Left colon (tissue), 2 donors: ENCODE measurements around the gene TNIK. TPM values are rescaled to one million over a fixed set of nuclear protein-coding genes. Genes with fewer than 3 reads are reported as not detected.
"Not testable (repeated sequence)": the region's sequence is repeated elsewhere in the genome, so short reads cannot be mapped to it uniquely, and the experiment has no call there.

Experiments
- ATAC-seq: fragments of 200-7000 bp; cut with Tn5 transposase; one replicate; pipeline ENCODE4 v1.9.1; 2020; ENCODE audit warnings: mild to moderate bottlenecking, moderate library complexity
- DNase-seq, 2 donors: peaks; one replicate each; pipeline ENCODE4 v3.0.0-alpha.2; 2020
- intact Hi-C, 2 donors: fragments of 100-400 bp; cut with DNase I in 1 of 2; cut with micrococcal nuclease in 1 of 2; formaldehyde crosslinking; loops; one replicate each; pipeline versions ENCODE4 v1.11.2 to v1.14.0; 2022; cut with DNase I, micrococcal nuclease
- total RNA-seq, 2 donors: library from RNA; stranded (reverse); fragmentation: NEBNext Ultra II Directional; extraction: Animal tissue kit (Norgen Biotek cat#: 25700); gene quantifications; one replicate each; pipeline ENCODE4 v1.2.1, GENCODE V29; 2021
- donor health status: DM: no; HTN: no; CAD: no.
- donor health status: DM: yes; HTN: yes; CAD: no.

TNIK gene
- total RNA-seq, 2 donors from 2014 or later, result 30.5 to 32.1 TPM

- intact Hi-C loops, result no loop called here
- DNase-seq (no peak), ATAC-seq (no peak)
Measured at GRCh38 chr3:171123915-171124314, 336.3 kb downstream of the TNIK start.

DNA sequence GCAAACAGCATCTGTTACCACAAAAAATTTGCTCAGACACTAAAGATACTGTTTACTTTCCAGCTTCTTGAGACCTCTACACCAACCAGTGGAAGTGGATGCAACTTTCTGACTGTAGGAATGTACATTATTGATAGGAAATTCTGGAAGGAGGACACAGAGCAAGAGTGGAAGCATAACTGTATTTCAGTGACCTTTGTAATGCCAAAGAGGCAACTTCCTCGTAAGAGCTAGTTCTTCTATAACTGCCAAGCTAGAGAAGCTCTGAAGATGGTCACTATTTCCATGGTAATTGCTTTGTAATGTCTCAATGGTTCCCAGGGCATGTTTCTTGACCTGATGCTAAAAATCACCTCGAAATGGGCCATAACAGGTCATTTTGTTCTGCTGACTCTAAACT lies 337.3 kb downstream of the TNIK start:
- intact Hi-C loops, result no loop called here
- no peak for ATAC-seq
- DNase-seq, result no peak

- ATAC-seq, result no peak
- intact Hi-C loops, result no loop called here
- DNase-seq, result no peak
Measured at GRCh38 chr3:171122240-171122639, 338.0 kb downstream of the TNIK start.

GRCh38 chr3:171121801-171122200 lies 338.4 kb downstream of the TNIK start:
- intact Hi-C loops, result no loop called here
- ATAC-seq, result no peak

DNA sequence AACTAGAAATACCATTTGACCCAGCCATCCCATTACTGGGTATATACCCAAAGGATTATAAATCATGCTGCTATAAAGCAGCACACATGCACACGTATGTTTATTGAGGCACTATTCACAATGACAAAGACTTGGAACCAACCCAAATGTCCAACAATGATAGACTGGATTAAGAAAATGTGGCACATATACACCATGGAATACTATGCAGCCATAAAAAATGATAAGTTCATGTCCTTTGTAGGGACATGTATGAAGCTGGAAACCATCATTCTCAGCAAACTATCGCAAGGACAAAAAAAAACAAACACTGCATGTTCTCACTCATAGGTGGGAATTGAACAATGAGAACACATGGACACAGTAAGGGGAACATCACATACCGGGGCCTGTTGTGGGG lies 340.8 kb downstream of the TNIK start:
- DNase-seq, intact Hi-C loops, ATAC-seq: not testable (repeated sequence)

More at GRCh38 chr3:171121801-171122200, 338.4 kb downstream of the TNIK start:
- no peak for DNase-seq

- DNase-seq, intact Hi-C loops, ATAC-seq: not testable (repeated sequence)
Measured at GRCh38 chr3:171118993-171119392, 341.2 kb downstream of the TNIK start.

GRCh38 chr3:171116824-171117395 lies 343.3 kb downstream of the TNIK start:
- intact Hi-C loops, result no loop called here
- no peak for DNase-seq
- no peak for ATAC-seq

GRCh38 chr3:171116365-171116764 lies 343.8 kb downstream of the TNIK start:
- DNase-seq (no peak), ATAC-seq (no peak)
- intact Hi-C loops, result no loop called here

DNA sequence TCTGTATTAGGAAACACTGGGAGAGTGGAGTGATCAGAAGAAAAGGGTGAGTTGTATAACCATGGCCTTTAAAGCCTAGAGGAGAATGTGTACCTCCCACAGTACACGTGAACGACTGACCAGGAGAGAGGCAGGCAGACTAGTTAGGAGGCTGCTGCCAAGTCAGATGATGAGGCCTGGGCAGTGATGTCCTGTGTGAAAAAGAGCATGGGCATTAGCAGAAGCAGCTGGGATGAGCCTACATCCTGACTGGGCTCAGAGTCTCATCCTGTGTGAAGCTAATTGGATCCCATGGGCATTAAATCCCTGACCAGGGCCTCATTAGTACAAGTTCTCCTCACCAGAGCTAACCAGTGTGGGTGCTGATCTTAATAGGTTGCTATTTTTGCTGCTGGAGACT lies 344.5 kb downstream of the TNIK start:
- ATAC-seq (no peak), DNase-seq (no peak)
- intact Hi-C loops, result no loop called here

DNA sequence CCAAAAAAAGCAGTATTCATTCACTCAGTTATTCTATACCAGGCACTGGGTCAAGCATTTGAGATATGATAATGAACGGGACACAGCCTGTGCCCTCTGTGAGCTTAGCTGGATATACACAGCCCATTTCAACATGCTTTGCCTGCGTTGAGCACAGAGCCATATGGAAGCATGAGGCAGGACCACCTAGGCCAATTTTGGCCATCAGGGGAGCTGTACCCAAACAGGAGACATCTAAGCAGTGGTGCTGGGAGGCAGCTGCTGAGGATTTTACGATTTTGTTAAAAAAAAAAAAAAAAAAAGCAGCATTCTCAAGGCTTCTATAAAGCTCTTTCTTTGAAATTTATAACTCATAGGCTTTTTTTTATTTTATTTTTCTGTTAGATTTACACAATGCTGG lies 346.5 kb downstream of the TNIK start:
- ATAC-seq, result no peak
- no peak for DNase-seq

DNA sequence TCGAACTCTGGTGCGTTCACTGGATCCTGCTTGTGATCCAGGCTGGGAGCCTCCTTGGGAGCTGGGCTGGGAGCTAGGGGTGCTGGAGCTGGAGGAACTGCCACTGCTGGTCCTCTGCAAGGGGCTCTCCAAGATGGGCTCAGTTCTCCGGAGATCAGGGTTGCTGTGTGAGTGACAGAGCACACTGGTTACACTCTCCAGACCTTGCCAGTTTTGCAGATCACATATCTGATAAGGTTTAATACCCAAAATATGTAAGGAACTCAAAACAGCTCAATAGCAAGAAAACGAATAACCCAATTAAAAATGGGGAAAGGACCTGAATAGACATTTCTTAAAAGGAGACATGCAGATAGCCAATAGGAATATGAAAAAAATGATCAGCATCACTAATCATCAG lies 349.5 kb downstream of the TNIK start:
- ATAC-seq, result no peak
- intact Hi-C loops, result no loop called here

More for the DNA sequence above, 346.5 kb downstream of the TNIK start:
- intact Hi-C loops, result no loop called here

DNA sequence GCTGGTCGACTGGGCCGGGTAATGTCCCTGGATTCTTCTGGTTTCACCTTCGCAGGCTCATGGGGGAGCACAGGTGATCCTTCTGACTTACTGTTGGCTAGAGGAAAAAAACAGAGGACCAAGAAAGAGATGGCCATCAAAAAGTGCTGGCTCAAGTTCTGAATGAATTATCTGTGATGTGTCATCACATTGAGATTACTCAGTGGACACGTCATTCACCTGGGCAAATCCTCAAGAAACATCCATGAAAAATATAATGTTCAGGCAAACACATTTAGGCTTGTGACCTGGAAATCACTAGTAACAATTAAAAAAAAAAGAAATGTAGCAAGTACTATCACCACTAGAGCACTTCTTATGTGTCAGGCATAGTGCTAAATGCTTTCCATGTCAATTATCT lies 352.1 kb downstream of the TNIK start:
- ATAC-seq (no peak), DNase-seq (no peak)

More for the DNA sequence above, 349.5 kb downstream of the TNIK start:
- no peak for DNase-seq

DNA sequence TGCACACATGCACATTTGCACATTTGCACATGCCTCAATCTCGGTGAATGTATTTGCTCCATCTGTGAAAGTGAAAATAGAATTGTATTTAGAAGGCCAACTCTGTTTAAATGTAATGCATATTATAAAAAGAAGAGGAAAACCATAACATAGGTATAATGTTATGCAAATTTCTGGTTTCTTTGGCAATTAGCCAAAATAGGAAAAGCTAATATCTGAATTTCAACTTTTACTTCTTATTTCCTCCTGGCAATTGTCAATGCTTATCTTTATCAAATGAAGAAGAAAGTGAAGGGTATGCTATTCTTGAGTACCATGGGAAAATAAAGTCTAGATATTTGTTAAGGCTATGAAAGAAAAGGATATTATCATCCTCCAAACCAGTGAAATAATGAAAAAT lies 357.0 kb downstream of the TNIK start:
- ATAC-seq (no peak), DNase-seq (no peak)
- intact Hi-C loops, result no loop called here

More for the DNA sequence above, 352.1 kb downstream of the TNIK start:
- intact Hi-C loops, result no loop called here

- intact Hi-C loops, result no loop called here
Measured at GRCh38 chr3:171101982-171102641, 358.1 kb downstream of the TNIK start.

GRCh38 chr3:171099911-171100310 lies 360.3 kb downstream of the TNIK start:
- DNase-seq, result no peak
- no peak for ATAC-seq
- intact Hi-C loops, result no loop called here

More at GRCh38 chr3:171101982-171102641, 358.1 kb downstream of the TNIK start:
- ATAC-seq, result no peak
- no peak for DNase-seq

- intact Hi-C loops, result no loop called here
- no peak for ATAC-seq
- no peak for DNase-seq
Measured at GRCh38 chr3:171095063-171095462, 365.1 kb downstream of the TNIK start.

DNA sequence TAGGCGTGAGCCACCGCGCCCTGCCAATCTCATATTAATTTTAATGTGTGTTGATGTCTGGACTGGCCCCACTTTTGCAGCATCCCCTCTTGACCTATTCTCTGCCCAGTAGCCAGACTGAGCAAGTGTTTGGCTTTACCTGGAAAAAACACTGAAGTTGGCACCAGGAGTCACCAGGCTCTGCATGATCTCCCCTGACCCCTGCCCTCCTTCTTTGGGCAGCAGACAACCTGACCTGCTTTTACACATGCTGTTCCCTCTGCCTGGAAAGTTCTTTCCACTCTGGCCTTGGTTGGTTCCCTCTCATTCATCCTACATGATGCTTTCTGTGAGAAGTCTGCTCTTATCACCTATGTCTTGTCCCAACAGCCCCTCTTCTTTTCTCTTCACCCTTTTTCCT lies 365.8 kb downstream of the TNIK start:
- DNase-seq (no peak), ATAC-seq (no peak)
- intact Hi-C loops, result no loop called here

DNA sequence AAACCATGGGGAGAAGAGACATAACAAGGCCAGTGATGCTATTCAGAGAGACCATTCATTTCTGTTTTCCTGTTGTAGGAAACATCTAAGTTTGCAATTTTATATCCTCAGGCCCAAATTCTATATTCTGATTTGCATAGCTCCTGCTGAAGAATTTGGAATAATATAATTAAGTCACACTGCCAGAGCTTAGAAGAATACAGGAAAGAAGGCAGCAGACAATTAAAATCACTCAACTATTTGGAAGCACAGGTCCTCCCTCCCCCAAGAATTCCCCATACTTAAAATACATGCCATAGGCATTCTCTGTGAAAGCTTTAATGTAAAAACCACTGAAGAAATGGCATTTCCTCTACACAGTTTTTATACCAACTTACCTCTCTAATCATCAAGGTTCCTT lies 366.7 kb downstream of the TNIK start:
- intact Hi-C loops, result no loop called here
- ATAC-seq, result no peak

GRCh38 chr3:171092467-171092911 lies 367.7 kb downstream of the TNIK start:
- no peak for ATAC-seq
- DNase-seq, result no peak
- intact Hi-C loops, result no loop called here

More for the DNA sequence above, 366.7 kb downstream of the TNIK start:
- DNase-seq, result no peak

GRCh38 chr3:171090321-171090720 lies 369.9 kb downstream of the TNIK start:
- intact Hi-C loops, result no loop called here
- ATAC-seq (no peak), DNase-seq (no peak)
